ENCODE data around the gene SBK2. TPM values are rescaled to one million over a fixed set of nuclear protein-coding genes. Genes with fewer than 3 reads are reported as not detected.
"Not testable (repeated sequence)": the region's sequence is repeated elsewhere in the genome, so short reads cannot be mapped to it uniquely, and the experiment has no call there.

The SBK2 gene
- total RNA-seq, 2 experiments from 2014 or later, result not detected

DNA sequence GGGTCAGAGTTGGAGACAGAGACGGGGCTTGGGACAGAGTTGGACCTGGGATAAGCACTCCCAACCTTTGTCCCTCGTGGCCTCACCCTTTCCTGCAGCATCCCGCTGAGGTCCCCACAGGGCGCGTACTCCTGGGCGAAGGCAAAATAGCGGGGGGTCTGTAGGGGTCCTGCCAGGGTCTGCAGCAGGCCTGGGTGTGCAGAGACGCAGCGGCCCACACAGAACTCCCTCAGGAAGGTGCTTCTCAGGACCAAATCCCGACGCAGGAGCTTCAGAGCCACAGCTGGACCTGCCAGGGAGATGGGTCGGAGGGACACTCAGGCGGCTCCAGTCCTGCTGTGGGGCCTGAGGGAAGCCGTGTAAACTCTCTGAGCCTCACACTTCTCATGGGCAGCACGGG, 7.1 kb upstream of the SBK2 start:
- Mint-ChIP-seq H3K4me1 (no peaks in the 10 kb centered on the region), H3K9me3 (ENCODE audit: low read depth) (no peaks in the 10 kb centered on the region), H3K36me3 (ENCODE audit: low read depth) (no peaks in the 10 kb centered on the region), H3K27ac (no peak overlapping the region), H3K4me3 (no peak overlapping the region), H3K27me3 (peaks cover 20% of the 10 kb centered on the region)
- ChIA-PET POLR2A (no interaction called here), CTCF (no interaction called here)
- intact Hi-C loops (cut with DNase I, micrococcal nuclease), result no loop called here
- DNase-seq (no peak), ATAC-seq (no peak)

DNA sequence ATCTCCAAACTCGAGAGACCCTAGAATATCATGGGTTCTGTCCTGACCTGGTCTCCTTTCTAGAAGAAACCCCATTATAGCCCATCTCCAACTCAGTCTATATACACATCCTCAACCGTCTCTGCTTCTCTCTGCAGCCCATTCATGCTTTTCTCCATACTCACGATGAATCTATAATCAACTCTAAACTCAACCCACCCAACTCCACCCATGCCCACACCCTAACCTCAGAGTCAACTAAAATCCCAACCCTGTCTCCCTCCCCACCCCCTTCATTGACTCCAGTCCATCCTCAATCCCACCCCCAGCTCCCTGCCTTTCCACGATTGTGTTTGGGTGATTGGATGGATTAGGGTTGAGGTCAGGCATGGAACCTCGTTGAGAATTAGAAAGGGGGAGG, 6.6 kb upstream of the SBK2 start:
- intact Hi-C loops (cut with DNase I, micrococcal nuclease), result no loop called here
- peaks cover 20% of the 10 kb centered on the region for H3K27me3 Mint-ChIP-seq
- ChIA-PET CTCF (no interaction called here), POLR2A (no interaction called here)
- DNase-seq, result no peak
- no peaks in the 10 kb centered on the region for H3K36me3 Mint-ChIP-seq (ENCODE audit: low read depth)
- ATAC-seq, result no peak
- H3K27ac Mint-ChIP-seq, result no peak overlapping the region
- no peak overlapping the region for H3K4me3 Mint-ChIP-seq
- no peaks in the 10 kb centered on the region for H3K9me3 Mint-ChIP-seq (ENCODE audit: low read depth)
- H3K4me1 Mint-ChIP-seq, result no peaks in the 10 kb centered on the region

DNA sequence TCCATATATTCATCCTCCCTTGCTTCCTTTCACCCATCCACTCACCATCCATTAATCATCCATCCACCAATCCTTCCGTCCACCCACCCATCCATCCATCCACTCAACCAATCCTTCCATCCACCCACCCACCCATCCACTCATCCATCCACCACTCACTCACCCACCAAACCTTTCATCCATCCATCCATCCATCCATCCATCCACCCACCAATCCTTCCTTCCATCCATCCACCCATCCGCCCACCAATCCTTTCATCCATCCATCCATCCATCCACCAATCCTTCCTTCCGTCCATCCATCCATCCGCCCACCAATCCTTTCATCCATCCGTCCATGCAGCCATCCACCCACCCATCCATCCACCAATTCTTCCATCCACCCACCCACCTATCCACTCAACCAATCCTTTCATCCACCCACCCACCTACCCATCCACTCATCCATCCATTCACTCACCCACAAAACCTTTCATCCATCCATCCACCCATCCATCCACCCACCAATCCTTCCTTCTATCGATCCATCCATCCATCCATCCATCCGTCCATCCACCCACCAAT, 5.4 kb upstream of the SBK2 start:
- H3K27ac Mint-ChIP-seq, result no peak overlapping the region
- DNase-seq, result no peak
- no peaks in the 10 kb centered on the region for H3K9me3 Mint-ChIP-seq (ENCODE audit: low read depth)
- no peaks in the 10 kb centered on the region for H3K4me1 Mint-ChIP-seq
- no peak overlapping the region for H3K4me3 Mint-ChIP-seq
- ChIA-PET CTCF (no interaction called here), POLR2A (no interaction called here)
- no peaks in the 10 kb centered on the region for H3K36me3 Mint-ChIP-seq (ENCODE audit: low read depth)
- ATAC-seq, result no peak
- H3K27me3 Mint-ChIP-seq, result peaks cover 14% of the 10 kb centered on the region
- intact Hi-C loops (cut with DNase I, micrococcal nuclease), result no loop called here

DNA sequence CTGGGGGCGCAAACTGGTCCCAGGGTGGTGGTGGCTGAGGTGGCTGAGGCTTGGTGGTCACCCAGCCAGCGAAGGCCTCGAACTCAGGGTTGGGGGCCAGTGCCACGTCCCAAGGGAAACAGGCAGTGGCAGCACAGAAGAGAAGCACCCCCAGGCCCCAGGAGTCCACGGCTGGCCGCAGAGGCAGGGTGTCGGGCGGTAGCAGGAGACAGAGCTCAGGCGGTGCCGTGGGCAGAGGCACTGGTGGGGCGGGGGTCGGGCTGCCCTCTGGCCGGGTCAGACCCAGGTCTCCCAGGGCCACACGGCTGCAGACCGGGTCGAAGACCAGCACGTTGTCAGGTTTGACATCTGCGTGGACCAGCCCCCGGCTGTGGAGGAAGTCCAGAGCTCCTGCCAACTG, 4.2 kb upstream of the SBK2 start:
- H3K4me1 Mint-ChIP-seq, result no peaks in the 10 kb centered on the region
- no peaks in the 10 kb centered on the region for H3K36me3 Mint-ChIP-seq (ENCODE audit: low read depth)
- ChIA-PET CTCF (no interaction called here), POLR2A (no interaction called here)
- ATAC-seq (no peak), DNase-seq (no peak)
- H3K9me3 Mint-ChIP-seq (ENCODE audit: low read depth), result no peaks in the 10 kb centered on the region
- H3K27ac Mint-ChIP-seq, result no peak overlapping the region
- H3K4me3 Mint-ChIP-seq, result no peak overlapping the region
- intact Hi-C loops (cut with DNase I, micrococcal nuclease), result no loop called here
- H3K27me3 Mint-ChIP-seq, result peaks cover 10% of the 10 kb centered on the region

DNA sequence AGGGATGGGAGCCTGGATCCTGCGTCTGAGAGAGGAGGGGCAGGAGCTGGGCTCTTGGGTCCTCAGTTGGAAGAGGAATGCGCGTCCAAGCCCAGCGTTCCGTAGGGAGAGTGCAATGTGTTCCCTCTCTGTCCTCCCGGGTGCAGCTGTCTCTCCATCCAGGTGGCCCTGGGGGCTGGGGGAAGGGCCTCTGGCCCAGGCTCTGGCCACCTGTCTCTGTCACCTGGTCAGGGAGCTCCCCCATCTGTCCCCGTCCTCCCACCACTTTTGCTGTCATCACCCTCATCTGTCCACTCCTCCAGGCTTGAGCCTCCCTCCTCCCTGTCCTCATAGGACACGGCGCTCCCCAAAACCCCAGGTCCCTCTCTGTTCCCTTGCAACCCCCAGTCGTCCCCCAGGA, 3.7 kb upstream of the SBK2 start:
- peaks cover 7% of the 10 kb centered on the region for H3K27me3 Mint-ChIP-seq
- ATAC-seq, result no peak
- no peak overlapping the region for H3K27ac Mint-ChIP-seq
- no peak for DNase-seq
- intact Hi-C loops (cut with DNase I, micrococcal nuclease), result no loop called here
- POLR2A ChIA-PET, result no interaction called here
- CTCF ChIA-PET, result no interaction called here
- H3K4me1 Mint-ChIP-seq, result no peaks in the 10 kb centered on the region
- no peaks in the 10 kb centered on the region for H3K9me3 Mint-ChIP-seq (ENCODE audit: low read depth)
- H3K4me3 Mint-ChIP-seq, result no peak overlapping the region
- no peaks in the 10 kb centered on the region for H3K36me3 Mint-ChIP-seq (ENCODE audit: low read depth)

DNA sequence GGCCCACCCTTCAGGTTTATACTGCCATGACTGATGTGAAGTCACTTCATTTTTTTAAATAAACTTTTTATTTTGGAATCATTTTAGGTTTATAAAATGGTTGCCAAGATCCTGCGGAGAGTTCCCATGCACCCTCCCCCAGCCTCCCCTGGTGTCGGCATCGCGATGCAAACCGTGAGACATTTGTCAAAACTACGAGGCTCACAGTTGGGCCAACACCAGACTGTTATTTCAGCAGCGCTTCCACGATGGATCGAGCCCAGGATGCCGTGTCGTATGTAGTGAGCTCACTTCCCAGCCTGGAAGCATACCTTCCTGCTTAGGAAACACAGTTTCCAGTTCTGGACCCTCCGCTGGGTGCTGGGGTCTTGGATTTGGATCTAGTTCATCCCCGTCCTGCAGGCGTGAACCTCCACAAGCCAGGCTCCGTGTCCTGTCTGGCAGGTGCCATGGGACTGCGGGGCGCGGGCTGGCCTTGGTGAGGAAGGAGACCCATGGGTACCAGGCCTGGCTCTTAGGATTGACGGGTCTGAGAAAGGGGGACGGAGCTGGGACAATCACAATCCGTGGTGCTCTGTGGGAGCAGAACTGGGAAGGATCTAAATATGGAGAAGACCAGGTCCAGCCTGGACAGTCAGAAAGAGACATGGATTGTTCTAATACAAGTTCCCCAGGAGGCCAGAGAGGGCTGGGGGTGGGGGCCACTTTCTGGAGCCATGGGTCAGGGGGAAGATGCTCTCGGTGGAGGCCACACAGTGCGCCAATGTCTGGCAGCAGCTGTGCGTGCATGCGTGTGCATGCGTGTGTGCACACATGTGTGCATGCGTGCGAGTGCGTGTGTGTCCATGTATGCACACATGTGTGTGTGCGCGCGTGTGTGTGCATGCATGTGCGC, 2.4 kb upstream of the SBK2 start:
- no peaks in the 10 kb centered on the region for H3K36me3 Mint-ChIP-seq (ENCODE audit: low read depth)
- no peak for ATAC-seq
- intact Hi-C loops (cut with DNase I, micrococcal nuclease), result no loop called here
- no peak overlapping the region for H3K27ac Mint-ChIP-seq
- H3K4me1 Mint-ChIP-seq, result no peaks in the 10 kb centered on the region
- H3K27me3 Mint-ChIP-seq, result peaks cover 3% of the 10 kb centered on the region
- no peak overlapping the region for H3K4me3 Mint-ChIP-seq
- CTCF ChIA-PET, result no interaction called here
- H3K9me3 Mint-ChIP-seq (ENCODE audit: low read depth), result no peaks in the 10 kb centered on the region
- no peak for DNase-seq
- POLR2A ChIA-PET, result no interaction called here

DNA sequence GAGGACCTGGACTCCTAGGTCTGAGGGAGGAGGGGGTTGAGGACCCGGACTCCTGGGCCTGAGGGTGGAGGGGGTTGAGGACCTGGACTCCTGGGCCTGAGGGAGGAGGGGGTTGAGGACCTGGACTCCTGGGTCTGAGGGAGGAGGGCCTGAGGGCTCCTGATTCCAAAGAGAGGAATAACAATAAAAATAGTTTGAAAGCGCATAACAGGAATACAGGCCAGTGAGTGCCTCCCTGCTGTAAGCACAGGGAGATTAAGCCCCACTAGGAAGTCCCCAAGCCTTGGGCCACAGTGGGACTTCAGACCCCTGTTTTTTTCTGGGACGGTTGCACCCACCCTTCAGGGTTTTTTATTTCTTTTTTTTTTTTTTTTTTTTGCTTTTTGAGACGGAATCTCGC, 1.2 kb upstream of the SBK2 start:
- no peak overlapping the region for H3K27ac Mint-ChIP-seq
- ATAC-seq, result no peak
- H3K4me3 Mint-ChIP-seq, result no peak overlapping the region
- CTCF ChIA-PET, result no interaction called here
- POLR2A ChIA-PET, result no interaction called here
- H3K36me3 Mint-ChIP-seq (ENCODE audit: low read depth), result no peaks in the 10 kb centered on the region
- DNase-seq, result no peak
- no peaks in the 10 kb centered on the region for H3K4me1 Mint-ChIP-seq
- H3K27me3 Mint-ChIP-seq, result peaks cover 3% of the 10 kb centered on the region
- intact Hi-C loops (cut with DNase I, micrococcal nuclease), result no loop called here
- H3K9me3 Mint-ChIP-seq (ENCODE audit: low read depth), result no peaks in the 10 kb centered on the region

DNA sequence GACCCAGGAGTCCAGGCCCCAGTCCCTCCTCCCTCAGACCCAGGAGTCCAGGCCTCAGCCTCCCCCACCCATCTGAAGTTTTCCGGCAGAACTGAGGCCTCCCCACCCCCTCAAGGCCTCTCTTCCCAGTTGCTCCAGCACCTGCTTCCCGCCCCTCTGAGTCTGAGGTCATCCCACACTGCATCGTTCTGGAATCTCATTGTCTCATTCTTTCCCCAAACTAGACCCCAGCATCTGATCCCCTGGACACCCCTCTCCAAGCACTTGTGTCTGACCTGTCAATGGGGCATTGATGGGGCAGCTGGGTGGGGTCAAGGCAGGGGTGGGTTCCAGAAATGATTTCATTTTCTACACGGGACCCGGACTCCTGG, 793 bp upstream of the SBK2 start:
- H3K36me3 Mint-ChIP-seq (ENCODE audit: low read depth), result no peaks in the 10 kb centered on the region
- DNase-seq (no peak), ATAC-seq (no peak)
- no peaks in the 10 kb centered on the region for H3K4me1 Mint-ChIP-seq
- intact Hi-C loops (cut with DNase I, micrococcal nuclease), result no loop called here
- POLR2A ChIA-PET, result no interaction called here
- H3K27me3 Mint-ChIP-seq, result peaks cover 3% of the 10 kb centered on the region
- CTCF ChIA-PET, result no interaction called here
- no peaks in the 10 kb centered on the region for H3K9me3 Mint-ChIP-seq (ENCODE audit: low read depth)
- no peak overlapping the region for H3K27ac Mint-ChIP-seq
- no peak overlapping the region for H3K4me3 Mint-ChIP-seq

DNA sequence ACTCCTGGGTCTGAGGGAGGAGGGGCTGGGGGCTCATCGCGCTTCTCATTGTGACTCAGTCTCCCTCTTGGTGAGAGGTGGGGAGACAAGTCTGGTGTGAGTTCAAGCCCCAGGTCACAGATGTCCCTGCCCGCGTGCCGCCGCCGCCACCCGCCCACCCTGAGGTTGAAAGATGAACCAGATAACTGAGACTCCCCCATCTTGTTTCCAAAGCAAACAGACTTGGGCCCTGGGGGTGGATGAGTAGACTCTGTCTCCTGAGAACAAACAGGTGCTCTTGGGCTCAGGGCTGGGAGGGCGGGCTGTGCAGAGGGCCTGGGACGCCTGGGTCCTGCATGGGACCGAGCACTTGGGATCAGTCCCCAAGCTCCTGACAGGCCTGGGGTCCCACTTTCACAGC, 567 bp downstream of the SBK2 start:
- ChIA-PET POLR2A (interaction anchor here (0.7 kb wide), 1 partner anchor 150 kb away, joined by 3 read pairs; no protein-coding TSS in a partner anchor), CTCF (no interaction called here)
- ATAC-seq, result no peak
- H3K9me3 Mint-ChIP-seq (ENCODE audit: low read depth), result no peaks in the 10 kb centered on the region
- no peaks in the 10 kb centered on the region for H3K4me1 Mint-ChIP-seq
- no peaks in the 10 kb centered on the region for H3K36me3 Mint-ChIP-seq (ENCODE audit: low read depth)
- intact Hi-C loops (cut with DNase I, micrococcal nuclease), result no loop called here
- DNase-seq, result no peak
- no peaks in the 10 kb centered on the region for H3K27me3 Mint-ChIP-seq
- no peak overlapping the region for H3K4me3 Mint-ChIP-seq
- no peak overlapping the region for H3K27ac Mint-ChIP-seq

DNA sequence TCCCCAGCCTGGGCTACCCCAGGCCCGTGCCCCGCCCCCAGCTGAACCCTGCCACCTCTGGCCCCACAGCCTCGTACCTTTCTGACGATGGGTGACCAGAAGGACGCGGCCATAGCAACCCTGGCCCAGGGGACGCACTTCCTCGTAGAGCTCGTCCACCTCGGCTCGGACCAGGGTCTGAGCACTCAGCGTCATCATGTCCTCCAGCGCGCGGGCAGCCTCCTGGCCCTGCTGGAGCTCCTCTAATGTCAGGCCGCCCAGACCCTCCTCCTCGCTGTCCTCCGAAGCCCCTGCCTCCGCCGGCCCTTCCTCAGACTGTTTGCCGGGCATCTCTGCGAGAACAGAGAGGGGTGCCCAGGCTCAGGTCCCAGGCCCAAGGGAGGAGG, 975 bp downstream of the SBK2 start:
- H3K4me3 Mint-ChIP-seq, result no peak overlapping the region
- no peak for ATAC-seq
- intact Hi-C loops (cut with DNase I, micrococcal nuclease), result no loop called here
- H3K27me3 Mint-ChIP-seq, result no peaks in the 10 kb centered on the region
- POLR2A ChIA-PET, result interaction anchor here (0.7 kb wide), 1 partner anchor 150 kb away, joined by 3 read pairs; no protein-coding TSS in a partner anchor
- CTCF ChIA-PET, result no interaction called here
- no peak overlapping the region for H3K27ac Mint-ChIP-seq
- H3K4me1 Mint-ChIP-seq, result no peaks in the 10 kb centered on the region
- H3K9me3 Mint-ChIP-seq (ENCODE audit: low read depth), result no peaks in the 10 kb centered on the region
- no peak for DNase-seq
- H3K36me3 Mint-ChIP-seq (ENCODE audit: low read depth), result no peaks in the 10 kb centered on the region

DNA sequence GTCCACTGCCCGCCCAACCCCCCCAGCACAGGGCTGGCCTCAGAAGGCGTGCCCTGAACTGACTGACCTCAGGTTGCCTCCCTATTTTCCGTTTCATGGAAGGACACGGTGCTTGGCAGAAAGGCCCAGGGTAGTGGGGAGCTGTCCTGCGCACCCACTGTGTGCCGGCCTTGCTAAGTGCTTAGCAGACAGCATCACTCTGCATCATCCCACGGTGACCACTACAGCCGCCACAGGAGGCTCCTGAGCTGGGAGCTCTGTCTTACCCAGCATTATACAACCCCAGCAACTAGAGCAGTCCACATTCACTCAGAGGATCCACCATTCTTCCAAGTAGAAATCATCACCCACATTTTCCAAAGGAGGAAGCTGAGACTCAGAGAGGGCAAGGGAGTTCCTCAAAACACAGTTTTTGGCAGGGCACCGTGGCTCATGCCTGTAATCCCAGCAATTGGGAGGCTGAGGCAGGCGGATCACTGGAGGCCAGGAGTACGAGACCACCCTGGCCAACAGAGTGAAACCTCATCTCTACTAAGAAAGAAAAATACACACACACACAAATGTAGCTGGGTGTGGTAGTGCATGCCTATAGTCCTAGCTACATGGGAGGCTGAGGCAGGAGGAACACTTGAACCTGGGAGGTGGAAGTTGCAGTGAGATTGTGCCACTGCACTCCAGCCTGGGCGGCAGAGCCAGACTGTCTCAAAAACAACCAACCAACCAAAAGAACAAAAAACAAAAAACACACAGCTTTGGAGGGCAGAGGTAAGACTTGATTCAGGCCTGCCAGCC, 1.6 kb downstream of the SBK2 start:
- POLR2A ChIA-PET, result interaction anchor here (0.7 kb wide), 1 partner anchor 149 kb away, joined by 3 read pairs; no protein-coding TSS in a partner anchor
- H3K27me3 Mint-ChIP-seq, result no peaks in the 10 kb centered on the region
- intact Hi-C loops (cut with DNase I, micrococcal nuclease), result no loop called here
- no peak overlapping the region for H3K27ac Mint-ChIP-seq
- no peaks in the 10 kb centered on the region for H3K9me3 Mint-ChIP-seq (ENCODE audit: low read depth)
- no peaks in the 10 kb centered on the region for H3K36me3 Mint-ChIP-seq (ENCODE audit: low read depth)
- H3K4me1 Mint-ChIP-seq, result no peaks in the 10 kb centered on the region
- CTCF ChIA-PET, result interaction anchor here (0.7 kb wide), 1 partner anchor 72 kb away, joined by 4 read pairs; no protein-coding TSS in a partner anchor
- ATAC-seq (no peak), DNase-seq (no peak)
- no peak overlapping the region for H3K4me3 Mint-ChIP-seq

DNA sequence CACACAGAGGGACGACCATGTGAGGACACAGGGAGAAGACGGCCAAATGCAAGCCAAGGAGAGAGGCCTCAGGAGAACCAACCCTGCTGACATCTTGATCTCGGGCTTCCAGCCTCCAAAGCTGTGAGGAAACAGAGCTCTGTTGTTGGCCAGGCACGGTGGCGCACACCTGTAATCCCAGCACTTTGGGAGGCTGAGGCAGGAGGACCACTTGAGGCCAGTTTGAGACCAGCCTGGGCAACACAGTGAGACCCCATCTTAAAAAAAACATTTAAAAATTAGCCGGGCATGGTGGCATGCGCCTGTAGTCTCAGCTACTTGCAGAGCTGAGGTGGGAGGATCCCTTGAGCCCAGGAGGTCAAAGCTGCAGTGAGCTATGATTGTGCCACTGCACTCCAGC, 2.7 kb downstream of the SBK2 start:
- DNase-seq; H3K27me3 Mint-ChIP-seq; CTCF ChIA-PET; H3K9me3 Mint-ChIP-seq (ENCODE audit: low read depth); H3K4me1 Mint-ChIP-seq; POLR2A ChIA-PET; H3K36me3 Mint-ChIP-seq (ENCODE audit: low read depth); ATAC-seq; H3K4me3 Mint-ChIP-seq; intact Hi-C loops (cut with DNase I, micrococcal nuclease); H3K27ac Mint-ChIP-seq: not testable (repeated sequence)

Measured in activated CD4-positive, alpha-beta T cell treated with anti-CD3 and anti-CD28 coated beads for 36 hours (primary cell).